GM10266 (cell line): ENCODE data around the gene ZNF341.

ENCODE experiments used
- DNase-seq: peaks from one replicate; pipeline ENCODE4 v3.0.0; 2012; ENCODE audit errors: extremely low spot score
- CTCF ChIP-seq: IDR thresholded peaks from 2 replicates; pipeline ENCODE4 v1.5.1; 2012; ENCODE audit warnings: mild to moderate bottlenecking, low read depth; ENCODE audit not compliant: control insufficient read depth, insufficient read depth; ENCODE audit errors: missing control alignments

The ZNF341 gene

GRCh38 chr20:33820362-33820761, 88.6 kb downstream of the ZNF341 start:
- no peak for TF ChIP-seq CTCF
- DNase-seq: no peak

- no peak for TF ChIP-seq CTCF
- DNase-seq: no peak
These were observed 89.6 kb downstream of the ZNF341 start for GRCh38 chr20:33821270-33821836.

- no peak for TF ChIP-seq CTCF
- DNase-seq: no peak
These were observed 90.6 kb downstream of the ZNF341 start for GRCh38 chr20:33822423-33822822.

GRCh38 chr20:33822991-33823390, 91.2 kb downstream of the ZNF341 start:
- no peak for DNase-seq
- no peak for TF ChIP-seq CTCF

GRCh38 chr20:33824852-33825251, 93.1 kb downstream of the ZNF341 start:
- no peak for TF ChIP-seq CTCF
- no peak for DNase-seq

- no peak for TF ChIP-seq CTCF
- no peak for DNase-seq
These were observed 93.8 kb downstream of the ZNF341 start for GRCh38 chr20:33825340-33826269.
